ENCODE measurements around the gene TNIP2. TPM values are rescaled to one million over a fixed set of nuclear protein-coding genes. Genes with fewer than 3 reads are reported as not detected.
"Not testable (repeated sequence)": the region's sequence is repeated elsewhere in the genome, so short reads cannot be mapped to it uniquely, and the experiment has no call there.

TNIP2 gene
- polyA plus RNA-seq, 5 donors: 16.0 to 24.5 (median 18.5) TPM

DNA sequence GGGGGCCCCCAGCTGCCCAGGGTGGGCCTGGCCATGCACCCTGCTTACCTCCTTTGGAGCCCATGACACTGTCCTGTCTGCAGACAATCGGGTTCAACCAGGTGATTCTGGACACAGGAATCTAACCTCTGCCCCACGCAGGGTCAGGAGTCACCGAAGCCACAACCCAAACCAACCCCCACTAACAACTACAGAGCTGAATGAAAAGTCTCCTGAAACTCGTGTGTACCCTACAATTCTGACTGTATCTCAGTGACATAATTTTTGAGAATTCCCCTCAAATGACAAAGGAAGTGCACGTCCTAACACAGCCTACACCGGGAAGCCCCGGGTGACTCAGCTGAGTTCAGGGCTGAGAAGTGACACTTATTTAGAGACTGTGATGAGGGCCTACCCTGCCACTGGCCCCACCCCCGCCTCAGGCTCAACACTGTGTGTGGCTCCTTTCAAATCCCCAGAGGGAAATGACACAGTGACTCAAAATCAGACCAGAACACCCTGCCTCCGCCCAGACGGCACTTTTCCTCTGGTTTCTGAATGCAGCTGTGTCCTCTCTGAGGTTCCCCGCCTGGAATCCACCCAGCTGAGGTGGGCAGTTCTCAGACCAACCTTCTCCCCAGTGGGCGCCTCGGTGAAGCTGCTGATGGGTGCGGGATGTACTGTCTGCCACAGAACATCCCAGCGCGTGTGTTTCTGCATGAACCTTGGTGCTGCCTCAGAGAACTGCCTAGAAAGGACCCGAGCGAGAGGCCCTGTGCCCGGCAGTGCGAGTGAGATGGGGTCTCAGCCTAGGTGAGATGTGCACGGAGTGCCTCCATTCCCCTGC lies 9.9 kb downstream of the TNIP2 start:
- no peak for DNase-seq

DNA sequence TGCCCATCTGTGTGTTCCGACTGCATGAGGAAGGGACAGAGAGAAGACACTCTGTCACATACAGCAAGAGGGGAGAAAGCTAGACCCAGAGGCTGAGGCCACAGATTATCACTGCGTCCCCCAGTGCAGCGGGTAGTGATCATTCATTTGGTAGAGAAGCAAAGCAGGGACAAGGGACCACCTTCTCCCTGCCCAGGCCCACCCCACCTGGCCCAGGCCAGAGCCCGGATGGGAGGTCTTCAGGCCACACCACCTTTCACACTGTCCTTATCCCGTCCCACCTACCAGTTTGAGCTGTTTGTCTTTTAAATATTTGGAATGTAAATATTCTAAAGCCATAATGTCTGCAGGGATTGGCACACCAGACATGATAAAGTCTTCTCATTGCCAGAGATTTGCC lies 10.6 kb downstream of the TNIP2 start:
- DNase-seq: no peak

DNA sequence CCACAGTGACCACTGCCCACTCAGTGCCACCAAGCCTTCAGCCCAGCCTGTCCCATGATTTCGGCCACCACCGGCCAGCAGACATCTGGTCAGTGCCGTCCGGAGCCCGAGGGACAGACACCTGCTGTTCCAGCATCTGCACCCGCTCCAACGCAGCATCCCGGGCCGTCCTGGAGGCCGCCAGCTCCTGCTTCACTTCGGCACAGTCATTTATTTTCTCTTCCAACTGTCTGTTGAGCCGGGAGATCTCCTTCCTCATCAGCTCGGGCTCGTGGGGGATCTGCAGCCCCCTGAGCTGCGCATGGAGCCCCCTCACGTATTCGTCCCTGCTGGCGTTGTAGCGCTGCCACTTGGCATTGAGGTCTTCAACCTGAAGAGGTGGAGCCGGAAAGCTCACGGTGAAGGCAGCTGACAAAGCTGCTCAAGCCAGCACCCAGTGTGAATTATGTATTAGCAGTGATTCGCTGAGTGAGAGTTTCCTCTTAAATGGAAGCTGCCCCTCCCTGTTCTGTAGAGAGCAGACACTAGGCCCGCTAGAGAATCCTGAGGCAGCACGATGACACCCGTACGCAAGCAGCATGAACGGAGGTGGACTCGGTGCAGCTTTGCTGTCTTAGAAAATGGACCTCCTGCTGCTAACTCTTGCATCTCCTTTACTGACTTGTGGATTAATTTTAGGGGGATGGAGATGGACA lies 11.4 kb downstream of the TNIP2 start:
- no peak for DNase-seq

DNA sequence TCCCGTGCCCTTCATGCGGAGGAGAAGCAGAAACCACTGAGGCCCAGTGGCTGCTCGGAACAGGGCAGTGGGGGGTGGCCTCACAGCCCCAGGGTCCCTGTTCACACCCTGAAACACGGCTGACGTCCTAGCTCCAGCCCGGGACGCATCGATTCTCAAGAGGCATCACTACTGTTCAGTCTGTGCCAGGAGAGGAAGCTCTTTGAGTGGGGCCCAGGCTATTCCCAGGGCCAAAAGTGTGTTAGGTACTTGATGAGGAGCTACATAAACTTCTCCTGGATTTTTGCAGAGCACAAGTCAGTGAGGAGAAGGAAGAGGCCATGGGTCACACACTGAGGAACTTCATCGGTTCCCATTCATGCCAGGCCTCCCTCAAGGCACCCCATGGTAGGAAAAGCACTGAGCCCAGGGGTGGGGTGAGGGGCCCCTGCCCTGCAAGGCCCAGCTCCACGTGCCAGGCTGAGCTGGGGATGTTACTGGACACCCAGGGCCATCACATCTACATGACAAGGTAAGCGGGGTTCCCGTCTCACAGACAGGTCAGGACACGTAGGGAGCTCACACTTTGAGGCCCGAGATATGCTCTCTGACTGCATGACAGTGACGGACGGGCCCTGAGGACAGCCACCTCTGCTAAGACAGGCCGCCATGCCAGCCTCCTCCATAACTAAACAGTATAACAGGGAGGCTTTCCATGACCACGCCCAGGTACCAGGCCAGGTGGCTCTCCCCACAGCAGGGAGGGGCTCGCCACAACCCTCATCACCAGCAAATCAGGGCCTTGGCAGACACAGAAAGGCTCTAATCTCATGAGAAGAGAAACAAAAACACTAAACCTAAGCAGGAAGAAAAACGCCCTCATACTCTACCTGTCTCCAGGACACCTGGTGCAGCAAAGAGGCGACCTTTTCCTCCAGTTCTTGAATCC lies 12.4 kb downstream of the TNIP2 start:
- DNase-seq: no peak

DNA sequence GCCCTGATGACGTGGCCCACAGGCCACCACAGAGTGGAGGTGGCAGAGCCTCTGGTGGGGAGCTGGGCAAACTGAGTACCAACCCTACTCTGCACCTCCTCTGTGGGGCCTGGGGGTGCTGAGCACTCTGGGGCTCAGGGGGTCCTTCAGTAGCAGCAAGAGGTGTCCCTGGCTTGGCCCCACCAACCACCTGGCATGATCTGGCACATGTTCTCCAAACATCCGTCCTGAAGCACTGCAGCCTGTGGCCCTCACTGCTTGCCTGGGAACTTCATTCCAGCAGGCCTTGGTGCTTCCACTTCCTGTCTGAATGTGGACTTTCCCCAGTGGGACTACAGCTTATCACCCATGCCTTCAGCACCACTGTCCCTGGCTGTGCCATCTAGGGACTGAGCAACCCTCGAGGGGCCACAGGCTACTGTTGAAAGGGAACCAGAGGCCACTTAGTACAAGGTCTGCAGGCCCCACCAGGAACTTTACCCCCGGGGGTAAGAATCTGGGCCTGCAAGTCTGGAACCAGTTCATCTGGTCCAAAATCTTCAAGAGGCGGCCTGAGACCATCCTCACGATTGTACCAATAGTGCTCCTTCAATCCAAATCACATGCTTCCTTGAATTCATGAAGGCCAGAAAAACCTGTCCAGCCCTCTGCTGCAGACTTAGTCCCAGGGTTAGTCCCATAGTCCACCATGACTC lies 13.2 kb downstream of the TNIP2 start:
- DNase-seq: no peak

DNA sequence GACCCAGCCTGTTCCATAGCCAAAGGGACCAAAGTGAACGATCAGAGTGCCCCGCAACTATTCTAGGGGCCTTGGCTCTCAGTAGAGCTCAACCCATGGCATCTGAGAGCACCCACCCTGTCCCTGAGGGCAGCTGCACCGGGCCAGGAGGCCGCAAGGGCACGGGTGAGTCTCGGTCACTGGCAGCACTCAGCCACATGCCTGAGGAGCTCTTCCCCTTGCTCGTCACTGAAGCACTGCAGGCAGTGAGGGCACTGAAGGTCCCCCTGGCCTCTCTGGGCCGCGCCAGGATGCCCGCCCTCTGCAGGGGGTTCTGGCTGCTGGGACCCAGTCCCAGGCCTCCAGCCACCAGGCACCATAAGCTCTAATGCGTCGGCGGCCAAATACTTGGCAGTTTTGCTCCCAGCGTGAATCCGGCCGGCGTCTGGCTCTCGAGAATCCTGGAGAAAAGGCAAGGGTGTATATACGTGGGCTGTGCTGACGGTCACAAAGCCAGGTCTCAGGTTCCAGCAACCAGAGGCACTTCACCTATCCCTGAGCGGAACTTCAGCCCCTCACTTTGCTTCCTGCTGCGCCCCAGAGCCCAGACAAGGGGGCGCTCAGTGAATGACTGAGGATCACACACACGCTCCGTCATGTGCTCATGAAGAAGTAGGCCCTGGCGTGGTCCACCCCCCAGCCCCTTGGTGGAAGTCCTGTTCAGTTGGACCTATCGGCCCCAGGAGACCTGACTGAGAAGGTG lies 13.9 kb downstream of the TNIP2 start:
- DNase-seq: no peak

DNA sequence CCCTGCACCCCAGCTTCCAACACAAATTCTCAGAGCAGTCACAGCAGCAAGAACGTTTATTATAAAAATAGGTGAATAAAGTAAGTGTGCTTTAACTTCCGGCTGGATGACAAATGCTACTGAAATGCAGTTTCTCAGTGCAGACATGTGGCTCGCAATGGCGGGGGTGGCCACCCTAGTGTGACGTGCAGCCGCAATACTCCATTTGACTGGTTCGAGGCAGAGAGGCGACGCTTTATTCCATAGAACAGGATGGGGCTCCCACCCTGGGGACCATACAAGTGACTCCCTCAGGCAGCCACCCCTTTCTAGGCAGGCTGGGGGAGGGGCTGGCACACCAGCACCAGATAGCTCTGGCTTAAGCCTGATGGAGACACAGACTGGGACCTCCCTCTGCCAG lies 14.5 kb downstream of the TNIP2 start:
- DNase-seq: no peak

DNA sequence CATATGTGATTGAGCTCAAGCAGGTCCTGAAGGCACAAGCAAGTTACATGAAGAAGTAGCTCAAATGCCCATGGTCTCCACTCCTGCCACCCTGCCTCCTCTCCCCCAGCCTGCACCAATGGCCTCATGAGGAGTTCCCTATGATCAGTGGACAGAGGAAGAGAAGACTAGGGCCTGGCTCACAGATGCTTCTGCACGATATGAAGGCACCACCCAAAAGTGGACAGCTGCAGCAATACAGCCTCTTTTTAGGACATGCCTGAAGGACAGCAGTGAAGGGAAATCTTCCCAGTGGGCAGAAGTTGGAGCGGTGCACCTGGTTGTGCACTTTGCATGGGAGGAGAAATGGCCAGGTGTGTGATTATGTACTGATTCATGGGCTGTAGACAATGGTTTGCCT lies 17.8 kb downstream of the TNIP2 start:
- DNase-seq: not testable (repeated sequence)

DNA sequence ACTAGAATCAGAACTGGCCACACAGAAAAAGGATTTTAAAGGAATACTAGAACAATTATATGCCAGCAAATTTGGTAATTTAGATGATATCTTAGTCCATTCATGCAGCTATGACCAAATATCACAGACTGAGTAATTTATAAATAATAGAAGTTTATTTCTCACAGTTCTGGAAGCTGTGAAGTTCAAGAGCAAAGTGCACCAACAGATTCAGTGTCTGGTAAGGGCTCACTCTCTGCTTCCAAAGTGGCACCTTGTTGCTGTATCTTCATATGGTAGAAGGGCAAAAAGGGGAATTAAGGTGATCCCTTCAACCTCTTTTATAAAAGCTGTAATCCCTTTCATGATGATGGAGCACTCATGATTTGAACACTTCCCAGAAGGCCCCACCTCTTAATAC lies 20.3 kb downstream of the TNIP2 start:
- no peak for DNase-seq

DNA sequence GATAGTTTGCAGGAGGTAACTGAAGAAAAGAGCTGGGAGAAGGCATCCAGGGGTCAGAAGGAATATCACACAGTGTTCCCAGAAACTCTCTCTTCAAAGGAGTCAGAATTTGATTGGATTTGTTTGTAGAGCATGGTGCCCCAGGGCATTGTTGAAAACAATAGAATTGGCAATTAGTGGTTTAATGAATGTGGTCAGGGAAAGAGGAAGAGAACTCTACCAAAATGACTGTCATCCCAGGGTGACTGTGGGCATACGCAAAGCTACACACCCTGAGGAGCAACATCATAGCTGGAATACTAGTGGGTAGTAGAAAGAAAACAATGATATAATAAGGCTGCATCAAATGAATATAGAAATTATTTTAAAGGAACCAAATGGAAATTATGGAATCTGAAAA lies 21.5 kb downstream of the TNIP2 start:
- no peak for DNase-seq

DNA sequence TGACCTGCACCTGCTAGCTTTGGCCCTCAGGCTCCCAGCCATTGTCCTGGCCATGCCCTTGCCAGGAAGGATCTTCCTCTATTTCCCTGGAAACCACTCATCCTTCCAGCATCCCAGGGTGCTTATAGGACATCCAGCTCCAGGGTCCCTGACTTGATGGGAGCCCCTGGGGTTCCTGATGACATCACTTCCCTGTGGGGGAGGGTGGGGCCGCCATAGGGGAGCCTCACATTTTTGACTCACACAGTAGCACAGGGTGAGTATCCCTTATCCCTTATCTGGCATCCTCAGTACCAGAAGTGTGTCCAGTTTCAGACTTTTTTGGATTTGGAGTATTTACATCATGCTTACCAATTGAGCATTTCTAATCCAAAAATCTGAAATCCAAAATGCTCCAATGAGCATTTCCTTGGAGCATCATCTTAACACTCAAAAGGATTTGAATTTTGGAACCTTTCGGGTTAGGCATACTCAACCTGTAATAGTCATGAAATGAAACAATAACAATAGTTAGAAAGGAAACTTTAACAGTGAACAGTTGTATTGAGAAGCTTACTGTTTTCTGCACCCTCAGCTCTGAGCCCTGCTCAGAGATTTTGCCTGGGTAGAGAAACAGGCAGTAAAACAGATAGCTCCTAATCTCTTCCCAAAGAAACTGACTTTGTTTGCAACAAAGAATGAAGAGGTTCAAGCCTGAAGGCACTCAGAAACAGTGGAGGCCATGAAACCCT lies 22.1 kb downstream of the TNIP2 start:
- no peak for DNase-seq

DNA sequence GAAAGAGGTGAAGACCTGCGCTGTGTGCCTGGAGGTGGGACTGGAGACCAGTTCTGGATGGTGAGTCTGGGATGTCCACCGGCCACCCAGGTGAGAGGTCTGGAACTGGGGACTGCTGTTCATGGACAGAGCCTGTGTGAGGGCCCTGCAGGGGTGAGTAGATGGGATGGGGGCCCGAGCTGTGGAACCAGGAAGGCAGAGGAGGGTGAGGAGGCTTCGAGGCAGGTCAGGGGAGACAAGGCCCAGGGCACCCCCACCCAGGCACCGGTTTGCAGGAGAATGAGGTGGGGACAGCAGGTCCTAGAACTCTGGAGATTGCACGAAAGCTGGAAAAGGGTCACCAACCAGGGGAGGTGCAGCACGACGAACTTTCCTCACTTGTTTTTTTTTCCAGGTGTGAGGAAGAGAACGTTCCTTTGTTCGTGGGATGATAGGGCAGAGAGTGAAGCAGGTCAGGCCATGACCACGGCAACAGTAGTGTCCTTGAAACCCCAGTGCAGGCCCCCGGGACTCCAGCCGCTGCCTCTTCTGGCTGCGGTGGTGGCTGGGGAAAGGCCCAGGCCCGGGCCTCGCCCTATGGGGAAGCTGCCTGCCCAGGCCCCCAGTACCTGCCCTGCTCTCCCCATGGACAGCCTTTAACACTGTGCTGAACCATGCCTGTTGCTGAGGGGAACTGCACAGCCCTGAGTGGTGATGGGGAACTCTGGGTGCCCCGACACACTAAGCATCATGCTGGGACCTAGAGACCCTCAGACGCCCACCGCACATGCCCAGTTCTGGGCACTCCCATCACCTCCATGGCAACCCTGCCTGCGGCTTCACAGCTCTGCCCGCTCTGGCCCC lies 22.9 kb downstream of the TNIP2 start:
- no peak for DNase-seq

DNA sequence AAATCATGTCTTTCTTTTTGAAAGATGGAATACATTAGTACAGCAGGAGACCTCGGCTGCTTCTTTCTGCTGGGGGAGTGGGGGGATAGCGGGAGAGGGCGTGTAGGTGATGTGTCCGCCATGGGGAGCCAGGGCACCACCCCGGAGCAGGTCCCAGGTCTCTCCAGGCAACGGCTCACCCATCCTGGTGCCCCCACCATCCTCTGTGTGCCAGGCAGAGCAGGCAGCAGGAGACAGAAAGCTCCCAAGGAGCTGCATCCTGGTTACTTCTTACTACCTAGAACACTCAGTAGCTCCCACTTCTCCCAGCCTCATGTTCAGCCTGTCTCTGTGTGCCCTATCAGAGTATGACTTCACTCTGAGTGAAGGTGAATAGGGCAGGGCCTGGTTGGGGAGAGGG lies 23.6 kb downstream of the TNIP2 start:
- DNase-seq: no peak

DNA sequence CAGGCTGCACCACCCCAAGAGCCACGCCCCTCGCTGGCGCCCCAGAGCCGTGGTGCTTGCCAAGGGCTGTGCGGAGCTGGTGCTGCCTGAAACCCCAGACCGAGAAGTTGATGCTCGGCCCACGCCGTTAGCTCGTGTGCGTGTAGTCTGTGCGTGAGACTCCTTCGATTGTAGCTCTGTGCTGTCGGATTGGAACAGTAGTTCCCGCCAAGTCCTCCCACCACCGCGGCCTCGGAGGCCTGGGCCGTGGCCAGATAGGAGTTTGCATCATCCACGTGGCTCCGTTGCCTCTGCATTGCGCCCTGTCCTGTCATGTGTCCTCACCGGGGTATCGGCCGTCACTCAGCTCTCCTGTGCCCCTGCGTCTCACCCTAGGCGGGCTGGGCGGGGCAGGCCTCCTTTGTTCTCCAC lies 24.2 kb downstream of the TNIP2 start:
- no peak for DNase-seq

DNA sequence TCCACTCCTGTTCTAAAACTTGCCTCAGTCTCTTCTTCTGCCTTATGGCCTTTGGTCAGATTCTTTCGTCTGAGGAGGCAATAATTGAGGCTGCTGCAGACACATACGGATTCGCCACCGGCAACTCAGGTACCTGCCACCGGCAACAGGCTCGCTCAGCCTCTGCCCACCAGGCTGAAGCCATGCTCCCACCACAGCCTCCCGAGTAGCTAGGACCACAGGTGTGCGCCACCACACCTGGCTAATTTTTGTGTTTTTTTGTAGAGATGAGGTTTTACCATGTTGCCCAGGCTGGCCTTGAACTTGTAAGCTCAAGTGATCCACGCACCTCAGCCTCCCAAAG lies 26.6 kb downstream of the TNIP2 start:
- DNase-seq: no peak

DNA sequence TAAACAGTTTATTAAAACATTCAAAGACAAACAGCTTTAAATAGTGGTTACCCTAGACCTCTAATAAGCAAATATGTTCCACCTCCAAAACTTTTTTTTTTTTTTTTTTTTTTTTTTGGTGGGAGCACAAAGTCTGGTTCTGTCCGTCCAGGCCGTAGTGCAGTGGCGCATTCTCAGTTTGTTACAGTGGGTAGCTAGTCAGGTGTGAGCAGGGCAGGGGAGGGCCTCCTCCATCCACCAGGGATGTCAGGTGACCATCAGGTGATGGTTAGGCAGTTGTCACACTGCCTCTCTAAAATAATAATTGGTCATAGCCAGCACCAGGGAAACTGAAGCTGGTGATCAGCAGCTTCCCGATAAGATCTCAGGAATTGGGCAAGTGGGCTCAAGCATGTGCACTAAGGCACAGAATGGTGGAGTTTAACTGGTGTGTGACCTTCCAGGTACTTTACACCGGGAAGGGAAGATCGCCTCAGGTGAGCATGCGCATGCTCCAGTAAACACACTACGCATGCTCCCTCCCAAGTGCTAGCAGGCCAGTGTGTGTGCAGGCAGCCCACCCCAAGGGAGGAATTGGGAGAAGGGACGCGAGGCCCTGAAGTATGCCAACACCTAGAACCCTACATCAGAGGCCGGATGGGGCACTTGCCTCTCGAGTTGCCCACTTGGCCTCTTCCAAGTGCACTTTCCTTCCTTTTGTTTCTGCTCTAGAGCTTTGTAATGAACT lies 27.2 kb downstream of the TNIP2 start:
- no peak for DNase-seq

DNA sequence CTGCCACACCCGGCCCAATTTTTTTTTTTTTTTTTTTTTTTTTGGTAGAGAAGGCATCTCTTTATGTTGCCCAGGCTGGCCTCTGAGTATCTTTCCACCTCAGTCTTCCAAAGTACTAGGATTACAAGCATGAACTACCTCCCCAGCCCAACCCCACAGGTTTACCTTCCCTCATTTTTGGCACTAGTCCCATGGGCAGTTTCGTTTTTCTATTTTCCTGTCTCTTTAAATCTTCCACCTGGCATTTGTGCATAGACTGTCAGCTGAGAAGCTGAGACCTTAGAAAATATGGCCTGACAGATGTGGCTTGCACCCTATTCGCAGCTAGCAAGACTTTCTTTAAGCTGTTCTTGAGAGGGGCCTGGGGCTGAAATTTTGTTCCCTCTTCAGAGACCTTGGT lies 27.9 kb downstream of the TNIP2 start:
- no peak for DNase-seq

DNA sequence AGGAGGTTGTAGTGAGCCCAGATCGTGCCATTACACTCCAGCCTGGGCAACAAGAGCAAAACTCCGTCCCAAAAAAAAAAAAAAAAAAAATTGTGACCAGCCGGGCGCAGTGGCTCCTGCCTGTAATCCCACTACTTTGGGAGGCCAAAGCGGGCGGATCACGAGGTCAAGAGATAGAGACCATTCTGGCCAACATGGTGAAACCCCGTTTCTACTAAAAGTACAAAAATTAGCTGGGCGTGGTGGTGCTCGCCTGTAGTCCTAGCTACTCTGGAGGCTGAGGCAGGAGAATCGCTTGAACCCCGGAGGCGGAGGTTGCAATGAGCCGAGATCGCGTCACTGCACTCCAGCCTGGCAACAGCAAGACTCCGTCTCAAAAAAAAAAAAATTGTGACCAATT lies 29.3 kb downstream of the TNIP2 start:
- not testable (repeated sequence) for DNase-seq

DNA sequence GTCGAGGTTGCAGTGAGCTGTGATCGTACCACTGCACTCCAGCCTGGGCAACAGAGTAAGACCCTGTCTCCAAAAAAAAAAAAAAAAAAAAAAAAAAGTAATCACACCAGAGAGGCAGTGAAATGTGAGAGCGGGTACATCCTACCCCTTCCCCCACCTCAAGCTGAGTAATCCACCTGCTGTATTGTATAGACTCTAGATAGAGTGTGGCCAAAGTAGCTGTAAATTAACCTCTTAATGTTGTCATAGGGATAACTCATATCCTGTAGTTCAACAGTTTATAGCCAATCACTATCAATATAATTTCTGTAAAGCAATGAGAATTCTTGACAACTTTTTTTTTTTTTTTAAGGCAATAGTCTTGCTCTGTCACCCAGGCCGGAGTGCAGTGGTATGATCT lies 30.8 kb downstream of the TNIP2 start:
- DNase-seq: no peak

Measured in right lung (tissue), 5 donors.